Thyroid gland (tissue), 4 donors: ENCODE measurements around the gene ANKS4B.

ENCODE experiments used
- CTCF ChIP-seq, 6 experiments: fragments of 200-600 bp in 3 of 6; fragments of 450-650 bp in 3 of 6; sonication (generic) in 3 of 6; IDR thresholded peaks; one replicate each; pipeline ENCODE4 v1.5.1; 2016 to 2019; ENCODE audit warnings: antibody characterized with exemption in 6 of 6, mild to moderate bottlenecking in 2 of 6, inconsistent platforms in 1 of 6, moderate library complexity in 1 of 6
- POLR2A ChIP-seq, 2 donors: fragments of 450-650 bp; IDR thresholded peaks; one replicate each; pipeline ENCODE4 v1.6.1; 2017; ENCODE audit warnings: antibody characterized with exemption in 2 of 2, mild to moderate bottlenecking in 2 of 2, moderate library complexity in 1 of 2

- TF ChIP-seq CTCF (IDR thresholded peaks at IDR 0.05) (no peak), POLR2A (IDR thresholded peaks at IDR 0.05) (no peak)
Observed at GRCh38 chr16:21274172-21274726, 40.8 kb downstream of the ANKS4B start.
